B cell (primary cell): ENCODE results near the gene RAE1. TPM values are rescaled to one million over a fixed set of nuclear protein-coding genes. Genes with fewer than 3 reads are reported as not detected.

Experiments
- ATAC-seq: fragments of 200-7000 bp; cut with Tn5 transposase; one replicate; pipeline ENCODE4 v1.10.0; 2021; ENCODE audit warnings: low read depth, mild to moderate bottlenecking, moderate number of reproducible peaks, moderate library complexity
- CTCF ChIA-PET: fragments of 350-600 bp; sonication (Branson Sonifier 250); formaldehyde crosslinking; loops from one replicate; lab custom pipeline; 2021; ENCODE audit warnings: antibody characterized with exemption, inconsistent platforms; lab: Charles Lee
- POLR2A ChIA-PET: fragments of 350-600 bp; sonication (Branson Sonifier 250); formaldehyde crosslinking; loops from one replicate; lab custom pipeline; 2021; ENCODE audit warnings: antibody characterized with exemption; lab: Charles Lee
- DNase-seq: peaks from one replicate; pipeline ENCODE4 v3.0.0; 2013
- H2AFZ ChIP-seq: 2 replicates; pipeline ENCODE4 v1.6.1; 2012; ENCODE audit warnings: mild to moderate bottlenecking, low read depth, low read length; ENCODE audit not compliant: insufficient read depth, poor library complexity, severe bottlenecking
- H3K27ac ChIP-seq, 2 donors: 1 replicate in 1 of 2; 2 replicates in 1 of 2; pipeline ENCODE4 v1.5.1; 2012 to 2013; ENCODE audit warnings: low read length in 2 of 2, mild to moderate bottlenecking in 2 of 2, moderate library complexity in 1 of 2
- H3K27me3 ChIP-seq, 4 experiments: fragments of 200-600 bp in 1 of 4; sonication (generic) in 1 of 4; replicated peaks in 1 of 4; 1 replicate in 2 of 4; 2 replicates in 2 of 4; pipeline versions ENCODE4 v1.6.1 to v1.7.0; 2013 to 2016; ENCODE audit warnings: low read length in 3 of 4, mild to moderate bottlenecking in 2 of 4, mixed read lengths in 1 of 4, moderate library complexity in 1 of 4; ENCODE audit not compliant: insufficient read depth in 4 of 4, control insufficient read depth in 3 of 4; ENCODE audit errors: control extremely low read depth in 1 of 4
- H3K36me3 ChIP-seq, 2 experiments: replicated peaks in 1 of 2; 1 replicate in 1 of 2; 2 replicates in 1 of 2; pipeline versions ENCODE4 v1.6.1 to v1.7.1; 2013; ENCODE audit warnings: low read length in 1 of 2; ENCODE audit not compliant: insufficient read depth in 2 of 2, control insufficient read depth in 1 of 2; ENCODE audit errors: control extremely low read depth in 1 of 2, extremely low read depth in 1 of 2
- H3K4me1 ChIP-seq, 2 donors: fragments of 200-600 bp in 1 of 2; sonication (generic) in 1 of 2; 1 replicate in 1 of 2; 2 replicates in 1 of 2; pipeline versions ENCODE4 v1.5.1 to v1.6.1; 2013 to 2017; ENCODE audit warnings: low read length in 2 of 2; ENCODE audit not compliant: control insufficient read depth in 2 of 2, insufficient read depth in 2 of 2
- H3K4me2 ChIP-seq: replicated peaks from 2 replicates; pipeline ENCODE3; 2012; ENCODE audit warnings: mild to moderate bottlenecking, low read depth, low read length; ENCODE audit not compliant: poor library complexity, severe bottlenecking
- H3K4me3 ChIP-seq, 5 experiments: fragments of 200-600 bp in 1 of 5; sonication (generic) in 1 of 5; 1 replicate in 3 of 5; 2 replicates in 2 of 5; pipeline versions ENCODE4 v1.5.1 to v1.7.0; 2011 to 2016; ENCODE audit warnings: low read length in 4 of 5, mild to moderate bottlenecking in 4 of 5, low read depth in 2 of 5, control low read depth in 1 of 5, moderate library complexity in 1 of 5; ENCODE audit not compliant: insufficient read depth in 1 of 5; ENCODE audit errors: control extremely low read depth in 1 of 5, extremely low read depth in 1 of 5
- H3K79me2 ChIP-seq: fragments of 200-600 bp; sonication (generic); one replicate; pipeline ENCODE4 v1.6.0; 2016; ENCODE audit warnings: low read length; ENCODE audit not compliant: control insufficient read depth, insufficient read depth
- H3K9ac ChIP-seq: fragments of 200-600 bp; sonication (generic); 2 replicates; pipeline ENCODE4 v1.6.1; 2017; ENCODE audit warnings: mild to moderate bottlenecking, low read length, moderate library complexity
- H3K9me3 ChIP-seq, 3 donors: one replicate each; pipeline versions ENCODE4 v1.6.1 to v1.7.1; 2013; ENCODE audit warnings: low read length in 2 of 3; ENCODE audit not compliant: control insufficient read depth in 2 of 3, insufficient read depth in 1 of 3; ENCODE audit errors: control extremely low read depth in 1 of 3
- H4K20me1 ChIP-seq: 2 replicates; pipeline ENCODE4 v1.6.0; 2012; ENCODE audit warnings: mild to moderate bottlenecking, low read length; ENCODE audit not compliant: insufficient read depth, control insufficient read depth, poor library complexity, severe bottlenecking
- H3K27ac Mint-ChIP-seq: one replicate; pipeline ENCODE4 v1.8.0; 2021; ENCODE audit warnings: mixed read lengths
- H3K27me3 Mint-ChIP-seq: one replicate; pipeline ENCODE4 v1.8.0; 2021; ENCODE audit warnings: mixed read lengths
- H3K4me1 Mint-ChIP-seq: one replicate; pipeline ENCODE4 v1.8.0; 2021; ENCODE audit warnings: mixed read lengths
- H3K4me3 Mint-ChIP-seq: one replicate; pipeline ENCODE4 v1.8.0; 2021; ENCODE audit warnings: mixed read lengths
- H3K9me3 Mint-ChIP-seq: one replicate; pipeline ENCODE4 v1.8.0; 2022; ENCODE audit warnings: mixed read lengths; ENCODE audit not compliant: insufficient read depth
- CTCF ChIP-seq: fragments of 200-600 bp; IDR thresholded peaks from one replicate; pipeline ENCODE4 v1.8.0; 2022; ENCODE audit warnings: antibody characterized with exemption, mild to moderate bottlenecking
- EZH2 ChIP-seq: IDR thresholded peaks from 2 replicates; pipeline ENCODE4 v1.6.1; 2012; ENCODE audit warnings: borderline replicate concordance, low read depth, mild to moderate bottlenecking, moderate library complexity, low read length; ENCODE audit not compliant: insufficient read depth, poor library complexity, severe bottlenecking
- WGBS: methylation state at CpG from one replicate; pipeline ENCODE4 v1.1.5; 2013; ENCODE audit warnings: missing lambda C conversion rate; ENCODE audit not compliant: insufficient coverage; 5-methylcytosine and 5-hydroxymethylcytosine counted together
- intact Hi-C: fragments of 100-400 bp; cut with micrococcal nuclease; formaldehyde crosslinking; loops from one replicate; pipeline ENCODE4 v1.10.0; 2022
- polyA plus RNA-seq: library from polyadenylated mRNA; depleted of rRNA; stranded (reverse); fragments of >200 nt; gene quantifications from 2 replicates; pipeline ENCODE4 v1.2.3, GENCODE V29; 2012
- total RNA-seq, 2 donors: library from RNA; stranded (reverse); fragments of 120-200 nt in 1 of 2; gene quantifications; 1 replicate in 1 of 2; 2 replicates in 1 of 2; pipeline versions ENCODE4 v1.2.3 to v1.2.4, GENCODE V29; 2013 to 2022

The RAE1 gene
- total and polyA plus RNA-seq, 2 donors (not counting 1 experiment from before 2014, with no cell fraction given), result 32.6 to 33.3 TPM

DNA sequence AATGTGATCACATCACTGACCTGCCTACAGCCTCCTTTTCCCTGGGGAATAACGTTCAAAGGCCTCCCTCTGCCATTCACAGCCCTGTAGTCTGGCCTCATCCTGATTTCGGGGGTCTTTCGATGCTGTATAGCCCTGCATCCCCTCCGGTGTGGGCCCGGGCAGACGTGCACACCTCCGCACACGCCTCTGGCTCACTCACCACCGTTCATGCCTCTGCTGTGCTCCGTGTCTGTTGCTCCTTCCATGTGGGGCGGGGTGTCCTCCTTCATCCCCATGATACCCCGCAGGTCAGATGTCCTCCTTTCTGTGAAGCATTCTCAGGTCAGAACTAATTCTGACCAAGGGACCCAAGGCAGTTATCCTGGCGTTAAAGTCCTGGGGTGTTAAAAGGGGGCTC is 26.3 kb downstream of the RAE1 start:
- Mint-ChIP-seq H3K27me3 (no peaks in the 10 kb centered on the region), H3K4me1 (peaks cover 12% of the 10 kb centered on the region), H3K4me3 (no peak overlapping the region), H3K27ac (no peak overlapping the region), H3K9me3 (no peaks in the 10 kb centered on the region)
- Histone ChIP-seq H3K4me1 (peaks cover 0 to 6% of the 10 kb centered on the region in 2 donors), H3K4me2 (no peak overlapping the region), H3K27me3 (no peaks in the 10 kb centered on the region), H3K4me3 (no peak overlapping the region), H4K20me1 (no peaks in the 10 kb centered on the region), H3K27ac (no peak overlapping the region), H3K9ac (no peak overlapping the region), H3K79me2 (no peaks in the 10 kb centered on the region), H3K9me3 (no peaks in the 10 kb centered on the region), H3K36me3 (peaks cover 0 to 66% of the 10 kb centered on the region in 2 experiments), H2AFZ (no peak overlapping the region)
- ChIA-PET CTCF (interaction anchor here (1.0 to 1.4 kb wide), 4 partner anchors 12 to 217 kb away, joined by 3 to 5 read pairs (median 4); no protein-coding TSS in a partner anchor), POLR2A (no interaction called here)
- WGBS, result 91% methylated on average over 12 of the region's 13 CpGs
- intact Hi-C loops, result no loop called here
- no peak for DNase-seq
- no peak for ATAC-seq
- no peak for TF ChIP-seq CTCF
- TF ChIP-seq EZH2, result no peak

- no peaks in the 10 kb centered on the region for H4K20me1 ChIP-seq
- no peak overlapping the region for H3K4me2 ChIP-seq
- H2AFZ ChIP-seq, result no peak overlapping the region
- ChIA-PET POLR2A (no interaction called here), CTCF (interaction anchor here (1.0 to 5.5 kb wide), 4 partner anchors 11 to 218 kb away, joined by 3 to 52 read pairs (median 4); no protein-coding TSS in a partner anchor)
- over 99% methylated on average over 13 of the region's 16 CpGs for WGBS
- Mint-ChIP-seq H3K27me3 (no peaks in the 10 kb centered on the region), H3K4me3 (no peak overlapping the region), H3K27ac (no peak overlapping the region), H3K9me3 (no peaks in the 10 kb centered on the region), H3K4me1 (peaks cover 15% of the 10 kb centered on the region)
- H3K4me3 ChIP-seq, result no peak overlapping the region
- TF ChIP-seq CTCF, result no peak
- H3K4me1 ChIP-seq, result peaks cover 0 to 6% of the 10 kb centered on the region in 2 donors
- H3K9ac ChIP-seq, result no peak overlapping the region
- no peaks in the 10 kb centered on the region for H3K27me3 ChIP-seq
- ATAC-seq (no peak), DNase-seq (no peak)
- H3K79me2 ChIP-seq, result no peaks in the 10 kb centered on the region
- intact Hi-C loops, result no loop called here
- no peak overlapping the region for H3K27ac ChIP-seq
- peaks cover 0 to 60% of the 10 kb centered on the region in 2 experiments for H3K36me3 ChIP-seq
- no peaks in the 10 kb centered on the region for H3K9me3 ChIP-seq
Observed at GRCh38 chr20:57378107-57378506, 27.1 kb downstream of the RAE1 start.
